GM13977 (cell line): ENCODE measurements around the gene EN1.

ENCODE experiments used
- DNase-seq: peaks from one replicate; pipeline ENCODE4 v3.0.0; 2012; ENCODE audit warnings: low spot score
- in situ Hi-C: fragments of 300-500 bp; cut with MboI; formaldehyde crosslinking; loops from one replicate; pipeline ENCODE4 v1.12.0; 2022; ENCODE audit warnings: low sequenced_read_pairs, low pct_unique_long_range_greater_than_20kb, mixed read lengths, inconsistent platforms; ENCODE audit not compliant: unreplicated experiment
- TF ChIP-seq, protein P1 (sequence below): IDR thresholded peaks from 2 replicates; pipeline ENCODE4 v1.5.1; 2012; ENCODE audit warnings: mild to moderate bottlenecking, control low read depth; ENCODE audit not compliant: insufficient read depth; ENCODE audit errors: extremely low read depth, missing control alignments

The EN1 gene

GRCh38 chr2:118812552-118812951, 34.9 kb downstream of the EN1 start:
- in situ Hi-C loops, result no loop called here

DNA sequence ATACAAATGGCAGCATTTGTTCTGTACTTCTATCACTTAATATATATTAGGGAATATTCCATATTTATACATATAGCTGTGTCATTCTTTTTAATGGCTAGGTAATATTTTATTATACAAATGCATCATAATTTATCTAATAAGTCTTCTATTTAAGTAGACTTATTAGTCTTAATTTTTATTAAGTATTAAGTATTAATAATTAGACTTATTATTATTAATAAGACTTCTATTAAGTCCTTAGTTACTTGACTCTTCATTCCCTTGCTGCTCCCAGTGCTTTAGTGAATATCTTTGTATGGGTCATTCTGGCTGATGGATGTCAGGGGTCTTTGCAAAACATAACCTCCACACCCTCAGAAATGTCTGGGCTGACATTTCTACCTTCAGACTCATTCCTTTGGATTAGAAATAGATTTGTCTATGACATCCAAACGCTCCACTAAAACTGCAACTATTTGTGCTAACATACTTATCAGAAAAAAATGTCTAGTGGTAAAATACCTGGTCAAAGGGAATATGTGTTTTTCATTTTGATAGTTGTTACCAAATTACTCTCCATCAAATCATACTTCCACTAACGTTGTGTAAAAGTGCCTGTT, 35.8 kb downstream of the EN1 start:
- TF ChIP-seq, protein P1, sequence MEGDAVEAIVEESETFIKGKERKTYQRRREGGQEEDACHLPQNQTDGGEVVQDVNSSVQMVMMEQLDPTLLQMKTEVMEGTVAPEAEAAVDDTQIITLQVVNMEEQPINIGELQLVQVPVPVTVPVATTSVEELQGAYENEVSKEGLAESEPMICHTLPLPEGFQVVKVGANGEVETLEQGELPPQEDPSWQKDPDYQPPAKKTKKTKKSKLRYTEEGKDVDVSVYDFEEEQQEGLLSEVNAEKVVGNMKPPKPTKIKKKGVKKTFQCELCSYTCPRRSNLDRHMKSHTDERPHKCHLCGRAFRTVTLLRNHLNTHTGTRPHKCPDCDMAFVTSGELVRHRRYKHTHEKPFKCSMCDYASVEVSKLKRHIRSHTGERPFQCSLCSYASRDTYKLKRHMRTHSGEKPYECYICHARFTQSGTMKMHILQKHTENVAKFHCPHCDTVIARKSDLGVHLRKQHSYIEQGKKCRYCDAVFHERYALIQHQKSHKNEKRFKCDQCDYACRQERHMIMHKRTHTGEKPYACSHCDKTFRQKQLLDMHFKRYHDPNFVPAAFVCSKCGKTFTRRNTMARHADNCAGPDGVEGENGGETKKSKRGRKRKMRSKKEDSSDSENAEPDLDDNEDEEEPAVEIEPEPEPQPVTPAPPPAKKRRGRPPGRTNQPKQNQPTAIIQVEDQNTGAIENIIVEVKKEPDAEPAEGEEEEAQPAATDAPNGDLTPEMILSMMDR, result no peak
- in situ Hi-C loops, result no loop called here
- DNase-seq, result no peak

More at GRCh38 chr2:118812552-118812951, 34.9 kb downstream of the EN1 start:
- no peak for DNase-seq
- TF ChIP-seq, protein P1, result no peak

- TF ChIP-seq, protein P1, result no peak
- in situ Hi-C loops, result no loop called here
- no peak for DNase-seq
These were observed 36.7 kb downstream of the EN1 start for GRCh38 chr2:118810766-118811165.

DNA sequence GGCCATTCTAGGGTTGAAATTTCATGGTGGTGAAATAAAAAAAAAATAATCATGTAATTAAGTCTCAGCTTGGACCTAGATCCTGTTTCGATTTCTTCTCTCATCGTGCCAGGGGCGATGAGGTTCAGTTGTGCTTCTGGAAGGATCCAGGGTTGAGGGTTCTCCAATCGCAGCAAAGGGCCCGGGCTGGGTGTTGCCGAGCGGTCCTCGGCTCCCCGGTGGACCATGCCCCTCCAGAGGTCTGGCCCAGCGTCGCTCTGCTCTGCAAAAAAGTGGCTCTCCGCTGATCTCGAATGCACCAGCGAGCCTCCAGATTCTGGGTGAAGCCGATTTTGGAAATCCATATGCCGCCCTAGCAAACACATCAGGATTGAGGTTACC, 39.0 kb downstream of the EN1 start:
- DNase-seq, result no peak
- in situ Hi-C loops, result no loop called here
- TF ChIP-seq, protein P1, result no peak

DNA sequence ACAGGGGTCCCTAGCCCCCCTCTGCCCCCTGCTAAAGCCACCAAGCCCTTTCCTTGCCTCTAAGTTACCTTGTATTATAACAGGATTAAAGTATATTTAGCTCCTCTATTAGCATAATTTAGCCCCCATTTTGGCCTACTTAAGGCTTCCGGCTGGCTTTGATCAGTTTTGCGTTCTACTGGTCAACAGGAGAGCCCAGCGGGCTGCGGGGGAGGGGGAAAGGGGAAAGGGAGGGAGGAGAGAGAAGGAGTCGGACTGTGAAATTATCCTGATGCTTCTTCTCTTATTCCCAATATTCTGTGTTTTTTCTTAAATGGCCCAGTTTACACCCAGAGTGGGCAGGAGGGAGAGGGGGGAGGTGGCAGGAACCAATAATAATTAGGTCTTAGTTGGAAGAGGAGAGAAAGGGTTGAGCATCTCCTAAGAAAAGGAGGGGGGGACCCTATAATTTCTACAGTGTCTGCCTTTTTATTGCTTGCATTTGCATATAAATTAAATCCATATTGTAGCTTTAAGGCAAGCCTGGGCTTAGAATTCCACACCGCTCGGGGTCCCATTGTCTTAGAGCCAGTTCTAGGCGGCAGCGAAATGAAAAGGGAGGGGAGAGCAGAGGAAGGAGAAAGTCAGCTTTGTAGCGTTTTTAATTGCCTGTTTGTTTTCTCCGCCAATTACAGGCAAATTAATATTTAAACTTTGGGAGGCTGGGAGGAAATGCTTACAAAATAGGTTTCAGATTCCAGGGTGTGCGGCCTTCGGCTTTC, 39.6 kb downstream of the EN1 start:
- in situ Hi-C loops, result no loop called here
- no peak for DNase-seq
- TF ChIP-seq, protein P1, result no peak

- DNase-seq, result no peak
- in situ Hi-C loops, result no loop called here
- TF ChIP-seq, protein P1, result no peak
These were observed 40.4 kb downstream of the EN1 start for GRCh38 chr2:118806797-118807667.
